Fibroblast of mammary gland (primary cell): ENCODE results near the gene GPR39.

ENCODE experiments used
- DNase-seq: peaks from one replicate; pipeline ENCODE4 v3.0.0-alpha.2; 2010; ENCODE audit warnings: low read depth
- H3K4me3 ChIP-seq: 2 replicates; pipeline ENCODE4 v1.5.1; 2011; ENCODE audit warnings: low read depth, mild to moderate bottlenecking, low read length, moderate library complexity; ENCODE audit not compliant: control insufficient read depth
- TF ChIP-seq, protein P1 (sequence below): conservative IDR thresholded peaks from 2 replicates; pipeline ENCODE4 v1.5.1; 2011; ENCODE audit warnings: low read depth, low read length, inconsistent platforms; ENCODE audit not compliant: control insufficient read depth, insufficient read depth

GPR39 gene

DNA sequence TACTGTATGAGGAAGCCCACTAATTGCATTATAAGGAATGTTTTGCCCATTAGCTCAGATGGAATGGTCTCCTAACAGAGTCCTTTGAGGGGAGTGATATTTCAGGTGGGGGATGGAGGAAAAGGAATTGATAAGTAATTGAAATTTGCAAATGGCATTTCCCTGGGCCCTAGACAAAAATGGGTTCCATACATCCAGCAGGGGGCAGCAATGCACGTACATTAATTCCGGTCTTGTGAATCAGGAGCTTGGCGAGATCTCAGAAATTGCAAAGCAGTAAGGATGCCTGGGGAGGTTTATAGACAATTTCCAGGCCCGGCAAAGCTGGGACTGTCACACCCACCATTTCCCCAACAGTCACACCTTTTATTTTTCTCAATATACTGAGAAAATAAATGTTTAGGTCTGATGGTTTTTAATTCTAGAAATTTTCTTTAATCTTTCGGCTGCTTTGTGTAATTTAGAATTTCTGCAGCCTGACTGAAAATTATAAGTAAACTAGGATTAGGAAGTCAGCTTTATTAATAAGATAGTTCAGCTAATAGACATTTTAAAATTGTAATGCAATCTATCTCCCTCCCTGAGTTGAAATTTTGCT lies 130.6 kb downstream of the GPR39 start:
- DNase-seq, result peak; percentile 73
- TF ChIP-seq, protein P1, sequence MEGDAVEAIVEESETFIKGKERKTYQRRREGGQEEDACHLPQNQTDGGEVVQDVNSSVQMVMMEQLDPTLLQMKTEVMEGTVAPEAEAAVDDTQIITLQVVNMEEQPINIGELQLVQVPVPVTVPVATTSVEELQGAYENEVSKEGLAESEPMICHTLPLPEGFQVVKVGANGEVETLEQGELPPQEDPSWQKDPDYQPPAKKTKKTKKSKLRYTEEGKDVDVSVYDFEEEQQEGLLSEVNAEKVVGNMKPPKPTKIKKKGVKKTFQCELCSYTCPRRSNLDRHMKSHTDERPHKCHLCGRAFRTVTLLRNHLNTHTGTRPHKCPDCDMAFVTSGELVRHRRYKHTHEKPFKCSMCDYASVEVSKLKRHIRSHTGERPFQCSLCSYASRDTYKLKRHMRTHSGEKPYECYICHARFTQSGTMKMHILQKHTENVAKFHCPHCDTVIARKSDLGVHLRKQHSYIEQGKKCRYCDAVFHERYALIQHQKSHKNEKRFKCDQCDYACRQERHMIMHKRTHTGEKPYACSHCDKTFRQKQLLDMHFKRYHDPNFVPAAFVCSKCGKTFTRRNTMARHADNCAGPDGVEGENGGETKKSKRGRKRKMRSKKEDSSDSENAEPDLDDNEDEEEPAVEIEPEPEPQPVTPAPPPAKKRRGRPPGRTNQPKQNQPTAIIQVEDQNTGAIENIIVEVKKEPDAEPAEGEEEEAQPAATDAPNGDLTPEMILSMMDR, result peak; percentile 65
- H3K4me3 ChIP-seq, result no peak overlapping the region

DNA sequence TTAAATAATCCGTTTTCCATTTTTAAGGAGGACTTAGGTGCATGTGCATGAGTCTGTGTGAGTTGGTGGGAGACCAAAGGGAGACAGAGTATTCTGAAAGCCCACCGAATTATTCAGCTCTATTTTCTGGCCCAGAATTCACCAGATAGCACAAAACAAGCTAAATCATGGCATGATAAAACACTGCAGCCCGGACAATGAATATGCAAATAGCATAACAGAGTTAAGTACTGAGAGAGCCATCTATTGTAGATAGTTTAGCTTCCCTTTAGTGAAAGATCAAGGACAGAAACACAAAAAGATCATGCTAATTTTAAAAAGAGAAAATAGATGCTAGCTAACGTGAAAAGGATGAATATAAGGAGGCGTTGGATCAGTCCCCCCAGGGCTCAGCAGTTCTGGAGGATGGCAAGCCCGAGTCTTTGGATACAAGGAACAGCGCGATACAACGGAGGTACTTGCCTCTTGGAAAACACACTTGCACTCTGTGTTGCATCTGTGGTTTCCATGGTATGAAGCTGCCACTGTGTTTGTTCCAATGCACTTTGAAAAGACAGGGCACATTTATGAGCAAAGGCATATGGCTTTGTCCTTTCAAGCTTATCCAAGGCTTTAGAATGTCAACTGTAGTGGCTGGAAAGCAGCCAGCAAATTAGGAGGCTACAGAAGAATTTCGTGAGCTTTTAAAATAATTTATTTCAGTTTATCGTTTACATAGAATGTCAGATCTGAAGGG lies 133.5 kb downstream of the GPR39 start:
- DNase-seq, result no peak
- no peak overlapping the region for H3K4me3 ChIP-seq
- TF ChIP-seq, protein P1, result no peak

DNA sequence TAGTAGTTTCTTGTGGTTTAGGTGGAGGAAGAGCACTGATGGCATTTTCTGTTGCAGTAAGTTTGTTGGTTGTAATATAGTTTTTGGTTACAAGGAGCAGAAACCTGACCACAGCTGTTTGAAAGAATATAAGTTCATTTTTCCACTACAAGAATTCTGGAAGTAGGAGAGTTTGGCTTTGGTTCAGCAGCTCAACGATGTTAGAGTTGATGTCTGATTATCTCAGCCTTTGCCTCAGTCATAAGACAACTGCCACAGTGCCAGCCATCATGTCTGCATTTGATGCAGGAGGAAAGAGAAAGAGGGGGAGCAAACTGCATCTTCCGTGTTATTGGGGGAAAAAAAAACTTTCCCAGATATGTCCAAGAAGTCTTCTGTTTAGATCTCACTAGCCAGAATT lies 134.3 kb downstream of the GPR39 start:
- peak; percentile 2 for DNase-seq
- no peak overlapping the region for H3K4me3 ChIP-seq
- TF ChIP-seq, protein P1, result no peak

DNA sequence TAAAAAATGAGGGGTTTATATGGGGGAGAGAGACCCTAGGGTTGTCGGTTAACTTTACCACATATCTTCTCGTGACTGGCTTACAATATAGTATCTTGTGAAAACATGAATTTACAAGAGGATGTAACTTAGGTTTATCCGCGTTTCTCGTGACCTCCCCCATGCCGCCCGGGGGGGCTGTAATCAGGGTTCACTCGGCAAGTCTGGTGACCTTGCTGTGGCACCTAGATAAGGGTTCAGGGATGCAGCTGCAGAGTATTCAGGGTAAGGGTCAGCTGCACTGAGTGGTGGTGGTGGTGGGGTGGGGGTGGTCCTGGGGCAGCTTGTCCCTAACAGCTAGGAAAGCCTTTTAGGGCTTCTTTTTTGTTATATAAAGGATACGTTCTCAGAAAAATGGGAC lies 141.1 kb downstream of the GPR39 start:
- no peak for DNase-seq
- TF ChIP-seq, protein P1, result no peak
- H3K4me3 ChIP-seq, result no peak overlapping the region

- no peak overlapping the region for H3K4me3 ChIP-seq
- TF ChIP-seq, protein P1, result no peak
- DNase-seq, result no peak
Observed at GRCh38 chr2:132559326-132559725, 142.7 kb downstream of the GPR39 start.

- TF ChIP-seq, protein P1, result no peak
- H3K4me3 ChIP-seq, result no peak overlapping the region
Observed at GRCh38 chr2:132559921-132560320, 143.3 kb downstream of the GPR39 start.

More at GRCh38 chr2:132559921-132560320, 143.3 kb downstream of the GPR39 start:
- no peak for DNase-seq
